ENCODE measurements around the gene RPL39.

- TF ChIP-seq CTCF (IDR thresholded peaks at IDR 0.05), result peak; percentile 39
- TF ChIP-seq CREB1 (CRISPR knock-in tag; IDR thresholded peaks at IDR 0.05), result no peak
- no peak for TF ChIP-seq E2F1 (CRISPR knock-in tag; IDR thresholded peaks at IDR 0.05)
- TF ChIP-seq ATF2 (CRISPR knock-in tag; IDR thresholded peaks at IDR 0.05; ENCODE audit: borderline replicate concordance, low read depth), result no peak
- no peak for TF ChIP-seq CREM (CRISPR knock-in tag; IDR thresholded peaks at IDR 0.05)
- no peak for TF ChIP-seq NR3C1 (CRISPR knock-in tag; conservative IDR thresholded peaks at IDR 0.05; ENCODE audit: low read depth)
- no peak for TF ChIP-seq KAT7 (CRISPR knock-in tag; IDR thresholded peaks at IDR 0.05; ENCODE audit: borderline replicate concordance)
- no peak for TF ChIP-seq SMAD3 (CRISPR knock-in tag; IDR thresholded peaks at IDR 0.05; ENCODE audit: borderline replicate concordance)
- no peak for TF ChIP-seq TCF7 (CRISPR knock-in tag; IDR thresholded peaks at IDR 0.05; ENCODE audit: low read depth)
- TF ChIP-seq PRRX2 (CRISPR knock-in tag; IDR thresholded peaks at IDR 0.05), result no peak
- TF ChIP-seq E2F4 (CRISPR knock-in tag; IDR thresholded peaks at IDR 0.05; ENCODE audit: borderline replicate concordance, low read depth), result no peak
- TF ChIP-seq HMGXB4 (CRISPR knock-in tag; IDR thresholded peaks at IDR 0.05), result no peak
These were observed 6.5 kb downstream of the RPL39 start for GRCh38 chrX:119784747-119785446.
